HL-60 (cell line): ENCODE measurements around the gene MAGEB3.

Experiments
- DNase-seq, 2 experiments: peaks; one replicate each; pipeline ENCODE4 v3.0.0-alpha.2; 2010 to 2020; ENCODE audit warnings: low read depth in 1 of 2, low spot score in 1 of 2
- H3K27ac ChIP-seq: fragments of 250-450 bp; sonication (Bioruptor Pico); replicated peaks from 2 replicates; pipeline ENCODE4 v1.5.1; 2020; ENCODE audit warnings: mild to moderate bottlenecking, moderate library complexity
- H3K27me3 ChIP-seq: fragments of 250-450 bp; sonication (Bioruptor Pico); 2 replicates; pipeline ENCODE4 v1.5.1; 2021; ENCODE audit warnings: mild to moderate bottlenecking, moderate library complexity; ENCODE audit not compliant: insufficient read depth, poor library complexity, severe bottlenecking
- H3K4me3 ChIP-seq: replicated peaks from 2 replicates; pipeline ENCODE4 v1.5.1; 2011; ENCODE audit warnings: mild to moderate bottlenecking, control low read depth, low read length; ENCODE audit not compliant: insufficient read depth
- GABPA ChIP-seq: IDR thresholded peaks from 2 replicates; pipeline ENCODE4 v1.6.1; 2012; ENCODE audit warnings: low read depth
- POLR2AphosphoS5 ChIP-seq: IDR thresholded peaks from 2 replicates; pipeline ENCODE4 v1.6.1; 2012; ENCODE audit warnings: low read depth
- REST ChIP-seq: IDR thresholded peaks from 2 replicates; pipeline ENCODE4 v1.6.1; 2012; ENCODE audit warnings: low read depth; ENCODE audit not compliant: insufficient replicate concordance
- SPI1 ChIP-seq: IDR thresholded peaks from 2 replicates; pipeline ENCODE4 v1.6.1; 2012; ENCODE audit warnings: low read depth, mild to moderate bottlenecking, borderline replicate concordance
- TF ChIP-seq, protein P1 (sequence below): IDR thresholded peaks from one replicate; pipeline ENCODE4 v1.5.1; 2011; ENCODE audit warnings: low read length, control low read depth, inconsistent platforms; ENCODE audit not compliant: insufficient read depth

The MAGEB3 gene

GRCh38 chrX:30246769-30247489, 16.5 kb downstream of the MAGEB3 start, which contains the start of gene MAGEB1:
Gene MAGEB1, plus strand, starts transcription at chrX:30247146. Its CDS starts 3,348 bp downstream, at chrX:30250494.
- no peaks in the 10 kb centered on the region for H3K27me3 ChIP-seq
- no peak for TF ChIP-seq REST
- TF ChIP-seq GABPA, result no peak
- TF ChIP-seq POLR2AphosphoS5, result no peak
- TF ChIP-seq SPI1, result no peak
- TF ChIP-seq, protein P1, sequence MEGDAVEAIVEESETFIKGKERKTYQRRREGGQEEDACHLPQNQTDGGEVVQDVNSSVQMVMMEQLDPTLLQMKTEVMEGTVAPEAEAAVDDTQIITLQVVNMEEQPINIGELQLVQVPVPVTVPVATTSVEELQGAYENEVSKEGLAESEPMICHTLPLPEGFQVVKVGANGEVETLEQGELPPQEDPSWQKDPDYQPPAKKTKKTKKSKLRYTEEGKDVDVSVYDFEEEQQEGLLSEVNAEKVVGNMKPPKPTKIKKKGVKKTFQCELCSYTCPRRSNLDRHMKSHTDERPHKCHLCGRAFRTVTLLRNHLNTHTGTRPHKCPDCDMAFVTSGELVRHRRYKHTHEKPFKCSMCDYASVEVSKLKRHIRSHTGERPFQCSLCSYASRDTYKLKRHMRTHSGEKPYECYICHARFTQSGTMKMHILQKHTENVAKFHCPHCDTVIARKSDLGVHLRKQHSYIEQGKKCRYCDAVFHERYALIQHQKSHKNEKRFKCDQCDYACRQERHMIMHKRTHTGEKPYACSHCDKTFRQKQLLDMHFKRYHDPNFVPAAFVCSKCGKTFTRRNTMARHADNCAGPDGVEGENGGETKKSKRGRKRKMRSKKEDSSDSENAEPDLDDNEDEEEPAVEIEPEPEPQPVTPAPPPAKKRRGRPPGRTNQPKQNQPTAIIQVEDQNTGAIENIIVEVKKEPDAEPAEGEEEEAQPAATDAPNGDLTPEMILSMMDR, result no peak
- no peak for DNase-seq
- no peak within 1 kb of the TSS for H3K4me3 ChIP-seq
- H3K27ac ChIP-seq, result no peak within 1 kb of the TSS

DNA sequence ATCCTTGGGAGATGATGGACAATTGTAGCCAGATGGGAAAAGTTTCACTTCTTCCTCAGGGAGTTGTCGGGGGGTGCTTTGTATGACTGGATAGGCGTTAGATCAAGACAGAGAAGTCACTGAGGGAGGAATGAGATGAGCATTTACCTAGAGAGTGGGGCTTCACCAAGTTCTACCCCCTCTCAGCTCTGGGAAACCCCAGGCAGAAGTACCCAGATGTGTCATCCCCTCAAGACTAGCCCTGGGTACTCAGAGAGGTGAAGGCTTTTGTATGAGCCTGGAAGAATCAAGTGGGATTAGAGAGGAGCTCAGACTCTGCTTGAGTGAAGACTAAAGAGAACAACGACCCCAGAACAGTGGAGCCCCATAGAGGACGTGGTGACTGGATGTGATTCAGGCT, 18.4 kb downstream of the MAGEB3 start:
- DNase-seq, result no peak

GRCh38 chrX:30253257-30253656, 22.8 kb downstream of the MAGEB3 start:
- H3K27me3 ChIP-seq, result no peaks in the 10 kb centered on the region
- no peak overlapping the region for H3K27ac ChIP-seq
- no peak for DNase-seq
- H3K4me3 ChIP-seq, result no peak overlapping the region
- TF ChIP-seq GABPA (no peak), REST (no peak), SPI1 (no peak), POLR2AphosphoS5 (no peak)
- TF ChIP-seq, protein P1, result no peak

More for the DNA sequence above, 18.4 kb downstream of the MAGEB3 start:
- TF ChIP-seq, protein P1, result no peak
- TF ChIP-seq REST (no peak), GABPA (no peak), POLR2AphosphoS5 (no peak), SPI1 (no peak)
- H3K27ac ChIP-seq, result no peak overlapping the region
- H3K4me3 ChIP-seq, result no peak overlapping the region
- no peaks in the 10 kb centered on the region for H3K27me3 ChIP-seq
